Vagina (tissue), 2 donors: Measurements from ENCODE around the gene STPG2. TPM values are rescaled to one million over a fixed set of nuclear protein-coding genes. Genes with fewer than 3 reads are reported as not detected.

Source experiments
- DNase-seq, 2 donors: peaks; one replicate each; pipeline ENCODE4 v3.0.0-alpha.2; 2017; ENCODE audit errors: extremely low spot score in 2 of 2
- H3K27ac ChIP-seq: fragments of 200-600 bp; sonication (generic); one replicate; pipeline ENCODE4 v1.5.1; 2019
- H3K27me3 ChIP-seq: fragments of 200-600 bp; sonication (generic); one replicate; pipeline ENCODE4 v1.5.1; 2019
- H3K36me3 ChIP-seq, 2 donors: fragments of 200-600 bp; sonication (generic); one replicate each; pipeline ENCODE4 v1.5.1; 2017 to 2019
- H3K4me1 ChIP-seq: fragments of 200-600 bp; sonication (generic); one replicate; pipeline ENCODE4 v1.5.1; 2019
- H3K4me3 ChIP-seq, 2 donors: fragments of 200-600 bp; sonication (generic); 1 replicate in 1 of 2; 2 replicates in 1 of 2; pipeline ENCODE4 v1.5.1; 2016 to 2019
- H3K9me3 ChIP-seq: fragments of 200-600 bp; sonication (generic); one replicate; pipeline ENCODE4 v1.5.1; 2019
- CTCF ChIP-seq, 3 experiments: fragments of 450-650 bp in 2 of 3; fragments of 200-600 bp in 1 of 3; sonication (generic) in 1 of 3; IDR thresholded peaks; one replicate each; pipeline ENCODE4 v1.5.1; 2017 to 2019; ENCODE audit warnings: antibody characterized with exemption in 3 of 3, mild to moderate bottlenecking in 2 of 3, moderate library complexity in 2 of 3
- POLR2A ChIP-seq, 2 donors: fragments of 450-650 bp; IDR thresholded peaks; one replicate each; pipeline ENCODE4 v1.6.1; 2017; ENCODE audit warnings: antibody characterized with exemption in 2 of 2, mild to moderate bottlenecking in 2 of 2, moderate library complexity in 2 of 2
- POLR2AphosphoS5 ChIP-seq, 2 donors: sonication (generic); formaldehyde crosslinking; IDR thresholded peaks; one replicate each; pipeline ENCODE4 v1.9.0; 2017; ENCODE audit warnings: antibody characterized with exemption in 2 of 2, mild to moderate bottlenecking in 2 of 2, low read depth in 1 of 2; ENCODE audit not compliant: insufficient read depth in 1 of 2
- intact Hi-C: fragments of 100-400 bp; cut with DNase I; formaldehyde crosslinking; loops from one replicate; pipeline ENCODE4 v1.15.1; 2023
- total RNA-seq: library from RNA; depleted of rRNA; stranded (reverse); fragments of >200 nt; gene quantifications from one replicate; pipeline ENCODE4 v1.2.3, GENCODE V29; 2016

STPG2 gene
- total RNA-seq, 1 donor from 2014 or later = not detected

GRCh38 chr4:97587912-97588311 lies 555.4 kb downstream of the STPG2 start:
- no peak for DNase-seq

GRCh38 chr4:97585274-97585673 lies 558.0 kb downstream of the STPG2 start:
- H3K27me3 ChIP-seq = no peaks in the 10 kb centered on the region
- no peak overlapping the region for H3K27ac ChIP-seq
- intact Hi-C loops = no loop called here
- no peak for DNase-seq
- no peaks in the 10 kb centered on the region for H3K36me3 ChIP-seq
- TF ChIP-seq CTCF (IDR thresholded peaks at IDR 0.05) = no peak
- TF ChIP-seq POLR2AphosphoS5 (IDR thresholded peaks at IDR 0.05; ENCODE audit: insufficient read depth in 1 of 2, low read depth in 1 of 2) = no peak
- TF ChIP-seq POLR2A (IDR thresholded peaks at IDR 0.05) = no peak
- H3K4me3 ChIP-seq = no peak overlapping the region
- no peaks in the 10 kb centered on the region for H3K9me3 ChIP-seq
- no peaks in the 10 kb centered on the region for H3K4me1 ChIP-seq

More at GRCh38 chr4:97587912-97588311, 555.4 kb downstream of the STPG2 start:
- no peaks in the 10 kb centered on the region for H3K4me1 ChIP-seq
- intact Hi-C loops = no loop called here
- no peak overlapping the region for H3K27ac ChIP-seq
- no peak overlapping the region for H3K4me3 ChIP-seq
- H3K36me3 ChIP-seq = no peaks in the 10 kb centered on the region
- no peaks in the 10 kb centered on the region for H3K27me3 ChIP-seq
- no peaks in the 10 kb centered on the region for H3K9me3 ChIP-seq
- TF ChIP-seq POLR2AphosphoS5 (IDR thresholded peaks at IDR 0.05; ENCODE audit: insufficient read depth in 1 of 2, low read depth in 1 of 2) (no peak), CTCF (IDR thresholded peaks at IDR 0.05) (no peak), POLR2A (IDR thresholded peaks at IDR 0.05) (no peak)

- DNase-seq = no peak
- intact Hi-C loops = no loop called here
- TF ChIP-seq POLR2AphosphoS5 (IDR thresholded peaks at IDR 0.05; ENCODE audit: insufficient read depth in 1 of 2, low read depth in 1 of 2) (no peak), POLR2A (IDR thresholded peaks at IDR 0.05) (no peak), CTCF (IDR thresholded peaks at IDR 0.05) (no peak)
- no peaks in the 10 kb centered on the region for H3K36me3 ChIP-seq
- no peaks in the 10 kb centered on the region for H3K9me3 ChIP-seq
- no peak overlapping the region for H3K27ac ChIP-seq
- no peaks in the 10 kb centered on the region for H3K27me3 ChIP-seq
- no peak overlapping the region for H3K4me3 ChIP-seq
- no peaks in the 10 kb centered on the region for H3K4me1 ChIP-seq
Observed at GRCh38 chr4:97582890-97583289, 560.4 kb downstream of the STPG2 start.

GRCh38 chr4:97577004-97577403 lies 566.3 kb downstream of the STPG2 start:
- TF ChIP-seq POLR2AphosphoS5 (IDR thresholded peaks at IDR 0.05; ENCODE audit: insufficient read depth in 1 of 2, low read depth in 1 of 2) (no peak), POLR2A (IDR thresholded peaks at IDR 0.05) (no peak), CTCF (IDR thresholded peaks at IDR 0.05) (no peak)
- no peak overlapping the region for H3K4me3 ChIP-seq
- H3K27me3 ChIP-seq = no peaks in the 10 kb centered on the region
- DNase-seq = no peak
- H3K9me3 ChIP-seq = no peaks in the 10 kb centered on the region
- intact Hi-C loops = no loop called here
- no peaks in the 10 kb centered on the region for H3K4me1 ChIP-seq
- no peaks in the 10 kb centered on the region for H3K36me3 ChIP-seq
- no peak overlapping the region for H3K27ac ChIP-seq

GRCh38 chr4:97560009-97560408 lies 583.3 kb downstream of the STPG2 start:
- H3K4me1 ChIP-seq = no peaks in the 10 kb centered on the region
- no peaks in the 10 kb centered on the region for H3K9me3 ChIP-seq
- no peak overlapping the region for H3K4me3 ChIP-seq
- no peak overlapping the region for H3K27ac ChIP-seq
- no peaks in the 10 kb centered on the region for H3K27me3 ChIP-seq
- no peaks in the 10 kb centered on the region for H3K36me3 ChIP-seq
- intact Hi-C loops = no loop called here
- no peak for DNase-seq
- TF ChIP-seq POLR2A (IDR thresholded peaks at IDR 0.05) (no peak), CTCF (IDR thresholded peaks at IDR 0.05) (no peak), POLR2AphosphoS5 (IDR thresholded peaks at IDR 0.05; ENCODE audit: insufficient read depth in 1 of 2, low read depth in 1 of 2) (no peak)
